ENCODE measurements around the gene TAX1BP3.

GRCh38 chr17:3657588-3657869 is 10.8 kb downstream of the TAX1BP3 start:
- TF ChIP-seq ATF3 (IDR thresholded peaks at IDR 0.05) (no peak), CTCF (IDR thresholded peaks at IDR 0.05; ENCODE audit: low read depth, low read length, missing input control) (no peak), MAX (IDR thresholded peaks at IDR 0.05) (no peak), REST (IDR thresholded peaks at IDR 0.05) (no peak), RAD21 (IDR thresholded peaks at IDR 0.05) (no peak), YY1 (IDR thresholded peaks at IDR 0.05) (no peak), ZBTB33 (IDR thresholded peaks at IDR 0.05) (no peak), EGR1 (IDR thresholded peaks at IDR 0.05; ENCODE audit: low read depth in 2 of 2) (no peak), RXRA (IDR thresholded peaks at IDR 0.05) (no peak), TAF1 (conservative IDR thresholded peaks at IDR 0.05) (no peak), SP1 (IDR thresholded peaks at IDR 0.05) (no peak), FOXA1 (IDR thresholded peaks at IDR 0.05) (no peak), HNF4G (IDR thresholded peaks at IDR 0.05) (no peak)

All from liver (tissue), 3 donors.